ES-I3 (cell line): ENCODE data around the gene ERICH6.
"Not testable (repeated sequence)": the region's sequence is repeated elsewhere in the genome, so short reads cannot be mapped to it uniquely, and the experiment has no call there.

Experiments
- H3K36me3 ChIP-seq: 2 replicates; pipeline ENCODE4 v1.6.1; 2013; ENCODE audit warnings: mild to moderate bottlenecking, low read length, control low read depth, moderate library complexity; ENCODE audit not compliant: insufficient read depth
- H3K4me1 ChIP-seq: 2 replicates; pipeline ENCODE4 v1.6.1; 2013; ENCODE audit warnings: mild to moderate bottlenecking, control low read depth, low read length; ENCODE audit not compliant: insufficient read depth
- H3K9ac ChIP-seq: 2 replicates; pipeline ENCODE4 v1.6.1; 2013; ENCODE audit warnings: low read depth, mild to moderate bottlenecking, low read length, moderate library complexity
- H3K9me3 ChIP-seq: 2 replicates; pipeline ENCODE4 v1.6.1; 2013; ENCODE audit warnings: mild to moderate bottlenecking, low read length, moderate library complexity; ENCODE audit not compliant: control insufficient read depth, insufficient read depth

Gene ERICH6

GRCh38 chr3:150627557-150627956, 76.2 kb downstream of the ERICH6 start:
- peaks cover 14% of the 10 kb centered on the region; the same call in 1 of the 2 replicates for H3K36me3 ChIP-seq

GRCh38 chr3:150626148-150626930, 77.4 kb downstream of the ERICH6 start:
- H3K4me1 ChIP-seq = no peaks in the 10 kb centered on the region
- H3K9me3 ChIP-seq = no peaks in the 10 kb centered on the region
- H3K36me3 ChIP-seq = peaks cover 14% of the 10 kb centered on the region; the same call in 1 of the 2 replicates
- no peak overlapping the region for H3K9ac ChIP-seq

More at GRCh38 chr3:150627557-150627956, 76.2 kb downstream of the ERICH6 start:
- Histone ChIP-seq H3K9me3 (no peaks in the 10 kb centered on the region), H3K9ac (no peak overlapping the region), H3K4me1 (no peaks in the 10 kb centered on the region)

- 0 out of 2 replicates have a peak, but pooled peaks cover 7% of the 10 kb centered on the region for H3K36me3 ChIP-seq
- no peak overlapping the region for H3K9ac ChIP-seq
- no peaks in the 10 kb centered on the region for H3K4me1 ChIP-seq
- H3K9me3 ChIP-seq = no peaks in the 10 kb centered on the region
These were observed 79.8 kb downstream of the ERICH6 start for GRCh38 chr3:150623945-150624344.

GRCh38 chr3:150622955-150623354, 80.8 kb downstream of the ERICH6 start:
- H3K9ac ChIP-seq, H3K9me3 ChIP-seq, H3K4me1 ChIP-seq, H3K36me3 ChIP-seq: not testable (repeated sequence)

- H3K9ac ChIP-seq = no peak overlapping the region
- H3K4me1 ChIP-seq = no peaks in the 10 kb centered on the region
- no peaks in the 10 kb centered on the region for H3K9me3 ChIP-seq
- H3K36me3 ChIP-seq = no peaks in the 10 kb centered on the region
These were observed 83.6 kb downstream of the ERICH6 start for GRCh38 chr3:150620002-150620689.

- H3K9me3 ChIP-seq = peaks cover 2% of the 10 kb centered on the region; the same call in 1 of the 2 replicates
- peaks cover 3% of the 10 kb centered on the region for H3K36me3 ChIP-seq
- H3K4me1 ChIP-seq = no peaks in the 10 kb centered on the region
- H3K9ac ChIP-seq = no peak overlapping the region
These were observed 89.8 kb downstream of the ERICH6 start for GRCh38 chr3:150613709-150614480.

GRCh38 chr3:150613034-150613433, 90.7 kb downstream of the ERICH6 start:
- H3K9me3 ChIP-seq = peaks cover 2% of the 10 kb centered on the region; the same call in 1 of the 2 replicates
- H3K9ac ChIP-seq = no peak overlapping the region
- H3K4me1 ChIP-seq = peaks cover under 1% of the 10 kb centered on the region; the same call in 1 of the 2 replicates
- peaks cover 3% of the 10 kb centered on the region for H3K36me3 ChIP-seq

GRCh38 chr3:150612494-150612893, 91.2 kb downstream of the ERICH6 start:
- no peak overlapping the region for H3K9ac ChIP-seq
- H3K4me1 ChIP-seq = peaks cover 6% of the 10 kb centered on the region
- peaks cover 3% of the 10 kb centered on the region for H3K36me3 ChIP-seq
- H3K9me3 ChIP-seq = peaks cover 2% of the 10 kb centered on the region; the same call in 1 of the 2 replicates

GRCh38 chr3:150611666-150612065, 92.1 kb downstream of the ERICH6 start:
- Histone ChIP-seq H3K9ac (no peak overlapping the region), H3K9me3 (peaks cover 2% of the 10 kb centered on the region; the same call in 1 of the 2 replicates), H3K36me3 (peaks cover 3% of the 10 kb centered on the region), H3K4me1 (peaks cover 8% of the 10 kb centered on the region)

- H3K9ac ChIP-seq = no peak overlapping the region
- peaks cover 3% of the 10 kb centered on the region for H3K36me3 ChIP-seq
- H3K9me3 ChIP-seq = peaks cover 2% of the 10 kb centered on the region; the same call in 1 of the 2 replicates
- H3K4me1 ChIP-seq = peaks cover 10% of the 10 kb centered on the region
These were observed 92.9 kb downstream of the ERICH6 start for GRCh38 chr3:150610785-150611184.

- peaks cover 3% of the 10 kb centered on the region for H3K36me3 ChIP-seq
- peaks cover 2% of the 10 kb centered on the region; the same call in 1 of the 2 replicates for H3K9me3 ChIP-seq
- no peak overlapping the region for H3K9ac ChIP-seq
- peaks cover 16% of the 10 kb centered on the region for H3K4me1 ChIP-seq
These were observed 93.7 kb downstream of the ERICH6 start for GRCh38 chr3:150609988-150610387.
